Measurements from ENCODE around the gene FAM53A.
A peak's percentile ranks its signal among the peaks of the same experiment; 100 is the strongest.

The FAM53A gene, protein sequence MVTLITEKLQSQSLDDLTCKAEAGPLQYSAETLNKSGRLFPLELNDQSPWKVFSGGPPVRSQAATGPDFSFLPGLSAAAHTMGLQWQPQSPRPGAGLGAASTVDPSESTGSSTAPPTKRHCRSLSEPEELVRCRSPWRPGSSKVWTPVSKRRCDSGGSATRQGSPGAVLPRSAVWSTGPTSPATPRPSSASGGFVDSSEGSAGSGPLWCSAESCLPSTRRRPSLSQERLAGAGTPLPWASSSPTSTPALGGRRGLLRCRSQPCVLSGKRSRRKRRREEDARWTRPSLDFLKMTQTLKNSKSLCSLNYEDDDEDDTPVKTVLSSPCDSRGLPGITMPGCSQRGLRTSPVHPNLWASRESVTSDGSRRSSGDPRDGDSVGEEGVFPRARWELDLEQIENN

DNA sequence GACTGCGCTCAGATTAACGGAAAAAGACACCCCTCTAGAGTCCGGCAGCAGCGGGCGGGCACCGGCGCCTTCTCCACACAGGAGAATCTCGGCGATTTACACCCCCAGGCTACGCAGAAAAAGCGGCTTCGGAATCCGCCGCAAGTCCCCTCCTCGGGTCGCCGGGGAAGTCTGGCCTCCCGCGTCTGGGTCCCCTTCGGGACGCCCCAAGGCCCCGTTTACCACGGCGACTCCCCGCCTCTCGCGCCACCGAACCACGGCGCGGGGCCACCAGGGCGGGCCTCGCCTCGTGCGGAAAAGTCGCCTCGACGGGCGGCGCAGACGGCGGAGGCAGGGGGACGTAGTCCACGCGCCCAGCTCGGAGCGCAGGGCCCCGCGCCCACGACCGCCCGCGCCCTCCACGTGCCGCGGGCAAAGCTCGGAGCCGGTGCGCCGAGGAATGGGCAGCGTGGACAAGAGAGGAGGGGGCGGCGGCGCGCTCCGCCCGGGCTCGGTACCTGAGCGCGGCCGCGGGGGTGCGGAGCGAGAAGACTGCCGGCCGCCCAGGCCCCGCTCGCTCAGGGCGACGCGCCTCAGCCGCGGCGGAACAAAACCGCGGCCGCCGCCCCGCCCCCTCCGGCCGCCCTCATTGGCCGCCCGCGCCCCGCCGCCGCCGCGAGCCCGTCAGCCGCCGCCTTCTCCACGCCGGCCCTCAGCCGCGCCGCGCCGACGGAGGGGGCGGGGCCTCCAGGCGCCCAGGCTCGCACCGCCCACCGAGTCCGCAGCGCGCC lies at the start of gene FAM53A:
Gene FAM53A (minus strand): TSS at position 578 of the 770 bp plus-strand sequence. CDS start 15,572 bp downstream, outside the sequence.
- DNase-seq, result peak in 1 of 2 donors; percentile 46

DNA sequence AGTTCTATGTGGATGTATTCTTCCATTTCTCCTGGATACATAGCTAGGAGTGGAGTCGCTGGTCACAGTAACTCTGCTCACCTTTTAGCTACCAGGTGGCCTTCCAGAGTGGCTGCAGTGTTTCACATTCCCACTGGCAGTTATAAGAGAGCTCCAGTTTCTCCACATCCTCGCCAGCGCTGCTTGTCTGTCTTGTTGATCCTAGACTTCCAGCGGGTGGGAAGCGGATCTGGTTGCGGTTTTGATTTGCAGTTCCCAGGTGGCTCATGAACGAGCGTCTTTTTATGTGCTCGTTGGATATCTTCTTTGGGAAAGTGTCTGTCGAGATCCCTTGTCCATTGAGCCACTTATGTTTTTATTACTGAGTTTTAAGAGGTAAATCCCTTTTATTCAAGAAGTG lies 48.8 kb upstream of the FAM53A start:
- no peak for DNase-seq

DNA sequence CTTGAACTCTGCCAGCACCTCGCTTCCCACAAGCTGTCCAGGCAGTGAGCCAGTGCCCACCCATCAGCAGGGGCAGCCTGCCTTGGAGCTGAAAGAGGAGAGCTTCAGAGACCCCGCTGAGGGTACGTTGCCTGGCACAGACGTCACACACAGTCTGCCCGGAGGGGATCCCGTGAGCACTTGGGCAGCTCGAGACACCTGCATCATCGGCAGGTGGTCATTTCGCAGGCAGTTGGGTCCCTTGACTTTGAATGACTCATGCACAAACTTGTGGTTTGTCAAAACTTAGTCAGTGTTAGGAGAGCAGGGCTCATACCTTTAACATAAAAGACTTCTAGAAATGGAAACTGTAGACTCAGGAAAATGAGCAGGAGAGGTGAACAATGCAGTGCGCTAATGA lies 47.1 kb upstream of the FAM53A start:
- no peak for DNase-seq

DNA sequence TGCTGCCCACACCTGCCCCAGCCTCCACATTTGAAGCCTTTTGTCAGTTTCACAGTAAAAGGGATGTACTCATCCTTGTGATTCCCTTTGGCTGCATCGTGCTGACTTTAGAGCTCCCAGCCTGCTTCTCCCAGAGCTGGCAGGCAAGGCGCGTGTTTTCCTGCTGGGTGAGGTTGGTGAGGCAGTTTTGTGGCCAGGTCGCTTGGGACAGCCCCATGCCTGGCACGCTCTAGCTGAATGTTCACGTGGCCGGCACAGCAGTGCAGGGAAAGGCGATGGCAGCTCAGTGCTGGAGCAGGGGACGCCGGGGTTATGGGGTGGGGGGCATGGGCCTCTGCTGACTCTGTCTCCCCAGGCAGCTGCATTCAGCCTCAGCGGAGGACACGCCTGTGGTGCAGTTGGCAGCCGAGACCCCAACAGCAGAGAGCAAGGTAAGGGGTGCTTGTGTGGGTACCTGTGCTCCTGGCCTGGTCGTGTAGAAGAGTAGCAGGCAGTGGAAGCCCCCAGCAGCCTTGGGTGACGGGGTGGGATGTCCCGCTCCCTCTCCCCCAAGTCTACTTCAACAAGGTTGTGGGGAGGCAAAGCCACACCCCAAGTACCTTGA lies 46.5 kb upstream of the FAM53A start:
- no peak for DNase-seq

DNA sequence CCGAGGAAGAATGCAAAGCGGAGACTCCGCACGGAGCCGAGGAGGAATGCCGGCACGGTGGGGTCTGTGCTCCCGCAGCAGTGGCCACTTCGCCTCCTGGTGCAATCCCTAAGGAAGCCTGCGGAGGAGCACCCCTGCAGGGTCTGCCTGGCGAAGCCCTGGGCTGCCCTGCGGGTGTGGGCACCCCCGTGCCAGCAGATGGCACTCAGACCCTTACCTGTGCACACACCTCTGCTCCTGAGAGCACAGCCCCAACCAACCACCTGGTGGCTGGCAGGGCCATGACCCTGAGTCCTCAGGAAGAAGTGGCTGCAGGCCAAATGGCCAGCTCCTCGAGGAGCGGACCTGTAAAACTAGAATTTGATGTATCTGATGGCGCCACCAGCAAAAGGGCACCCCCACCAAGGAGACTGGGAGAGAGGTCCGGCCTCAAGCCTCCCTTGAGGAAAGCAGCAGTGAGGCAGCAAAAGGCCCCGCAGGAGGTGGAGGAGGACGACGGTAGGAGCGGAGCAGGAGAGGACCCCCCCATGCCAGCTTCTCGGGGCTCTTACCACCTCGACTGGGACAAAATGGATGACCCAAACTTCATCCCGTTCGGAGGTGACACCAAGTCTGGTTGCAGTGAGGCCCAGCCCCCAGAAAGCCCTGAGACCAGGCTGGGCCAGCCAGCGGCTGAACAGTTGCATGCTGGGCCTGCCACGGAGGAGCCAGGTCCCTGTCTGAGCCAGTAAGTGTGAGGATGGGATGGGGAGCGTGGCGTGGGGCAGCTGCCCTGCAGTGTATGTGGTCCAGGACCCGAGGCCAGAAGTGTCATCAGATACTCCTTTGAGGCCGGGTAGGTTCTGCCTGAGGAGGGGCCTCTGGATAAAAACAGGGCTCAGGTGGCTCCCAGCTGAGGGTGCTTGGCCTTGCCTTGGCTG lies 44.2 kb upstream of the FAM53A start:
- DNase-seq, result no peak

DNA sequence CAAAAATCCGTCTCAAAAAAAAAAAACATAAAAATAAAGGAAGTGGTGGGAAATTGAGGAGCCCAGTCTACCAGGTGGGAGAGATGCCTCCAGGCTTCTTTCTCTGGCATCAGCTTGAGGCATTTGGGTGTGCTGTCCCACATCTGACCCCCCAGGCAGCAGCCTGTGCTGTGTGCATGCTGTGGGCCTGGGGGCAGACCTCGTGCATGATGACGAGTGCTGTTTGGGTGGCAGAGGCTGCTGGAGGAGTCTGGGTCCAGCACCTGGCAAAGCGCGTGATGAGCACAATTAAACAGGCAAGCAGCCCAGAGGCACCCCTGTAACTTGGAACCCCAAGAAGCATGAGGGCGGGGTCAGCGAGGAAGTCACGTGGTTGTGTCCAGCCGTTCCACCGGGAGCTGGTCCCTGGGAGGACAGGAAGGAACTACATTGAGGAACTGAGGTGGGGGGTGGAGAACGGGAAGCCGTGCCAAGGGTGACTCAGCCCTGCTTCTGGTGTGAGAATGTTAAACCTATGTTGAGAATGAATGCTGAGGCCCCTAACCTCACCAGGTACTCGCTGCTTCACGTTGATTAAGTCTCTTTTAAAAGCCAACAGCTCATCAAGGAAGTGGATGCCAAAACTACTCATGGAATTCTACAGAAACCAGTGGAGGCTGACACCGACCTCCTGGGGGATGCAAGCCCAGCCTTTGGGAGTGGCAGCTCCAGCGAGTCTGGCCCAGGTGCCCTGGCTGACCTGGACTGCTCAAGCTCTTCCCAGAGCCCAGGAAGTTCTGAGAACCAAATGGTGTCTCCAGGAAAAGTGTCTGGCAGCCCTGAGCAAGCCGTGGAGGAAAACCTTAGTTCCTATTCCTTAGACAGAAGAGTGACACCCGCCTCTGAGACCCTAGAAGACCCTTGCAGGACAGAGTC lies 43.3 kb upstream of the FAM53A start:
- DNase-seq, result peak in 1 of 2 donors; percentile 90

DNA sequence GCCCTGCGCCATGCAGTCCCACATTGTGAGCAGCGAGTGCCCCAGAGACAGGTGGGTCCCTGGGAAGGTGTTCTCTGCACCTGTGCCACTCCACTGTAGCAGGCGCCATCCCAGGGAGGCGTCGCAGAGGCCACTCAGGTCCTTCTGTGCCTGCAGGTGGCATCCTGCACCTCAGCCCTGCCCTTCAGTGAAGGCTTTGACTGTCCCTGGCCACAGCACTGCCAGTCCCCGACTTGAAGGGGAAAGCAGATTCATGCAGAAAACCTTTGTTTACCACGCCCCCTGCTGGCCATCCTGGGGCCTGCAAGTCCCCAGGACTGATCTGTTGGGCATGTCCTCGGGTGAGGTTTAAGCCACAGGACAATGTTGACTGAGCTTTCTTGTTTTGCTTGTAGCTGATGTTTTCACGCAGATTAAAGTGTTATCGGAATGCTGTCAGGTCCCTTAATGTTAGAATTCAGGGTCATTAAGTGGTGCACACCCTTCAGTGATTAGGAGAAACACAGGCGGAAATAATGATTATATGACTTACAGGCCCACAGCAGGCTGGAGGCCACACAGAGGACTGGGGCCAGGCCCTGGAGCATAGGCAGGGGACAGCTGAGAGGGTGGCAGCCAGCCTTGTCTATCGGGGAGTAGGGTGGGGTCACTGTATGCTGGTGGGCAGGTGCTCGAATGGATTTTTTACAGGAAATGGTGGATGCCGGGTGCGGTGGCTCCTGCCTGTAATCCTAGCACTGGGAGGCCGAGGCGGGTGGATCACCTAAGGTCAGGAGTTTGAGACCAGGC lies 42.2 kb upstream of the FAM53A start:
- peak; percentile 64 to 73 for DNase-seq

DNA sequence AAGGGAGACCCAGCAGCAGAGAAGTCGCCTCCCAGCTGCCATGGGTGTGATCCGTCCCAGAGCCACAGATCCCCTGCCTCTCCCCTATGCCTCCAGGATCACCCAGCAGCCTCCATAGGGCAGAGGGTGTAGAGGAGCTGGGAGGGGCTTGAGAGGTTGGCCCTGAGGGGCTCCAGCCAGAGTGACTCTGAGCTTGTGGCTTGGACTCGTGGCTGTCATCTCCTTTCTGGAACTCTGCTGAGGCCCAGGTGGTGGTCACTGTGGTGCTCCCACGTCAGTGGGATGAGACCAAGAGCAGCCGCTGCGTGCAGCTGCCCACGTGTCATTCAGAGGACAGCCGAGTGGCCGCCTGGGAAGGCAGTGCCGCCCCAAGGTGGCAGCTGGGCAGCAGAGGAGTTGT lies 41.4 kb upstream of the FAM53A start:
- no peak for DNase-seq

DNA sequence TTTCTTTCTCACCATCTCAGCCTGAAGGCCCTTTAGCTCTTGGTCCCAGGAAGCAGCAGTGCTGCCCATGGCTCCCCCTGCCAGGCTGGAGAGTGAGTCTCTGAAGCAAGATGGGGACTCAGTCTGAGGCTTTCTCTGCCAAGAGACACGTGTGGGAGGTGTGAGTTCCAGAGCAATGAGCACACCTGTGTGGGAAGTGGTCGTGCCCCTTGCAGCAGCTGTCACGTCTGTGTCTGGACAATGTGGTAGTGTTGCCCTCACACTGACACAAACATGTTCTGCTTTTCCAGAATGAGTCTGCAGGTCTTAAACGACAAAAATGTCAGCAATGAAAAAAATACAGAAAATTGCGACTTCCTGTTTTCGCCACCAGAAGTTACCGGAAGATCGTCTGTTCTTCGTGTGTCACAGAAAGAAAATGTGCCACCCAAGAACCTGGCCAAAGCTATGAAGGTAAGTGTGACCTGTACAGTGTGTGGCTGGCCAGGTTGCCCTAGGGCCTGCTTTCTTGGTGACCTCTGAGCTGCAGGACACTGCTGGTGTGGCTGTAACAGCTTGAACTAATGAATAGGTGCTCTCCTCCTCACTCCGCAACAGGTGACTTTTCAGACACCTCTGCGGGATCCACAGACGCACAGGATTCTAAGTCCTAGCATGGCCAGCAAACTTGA lies 39.2 kb upstream of the FAM53A start:
- DNase-seq, result peak; percentile 30 to 68

DNA sequence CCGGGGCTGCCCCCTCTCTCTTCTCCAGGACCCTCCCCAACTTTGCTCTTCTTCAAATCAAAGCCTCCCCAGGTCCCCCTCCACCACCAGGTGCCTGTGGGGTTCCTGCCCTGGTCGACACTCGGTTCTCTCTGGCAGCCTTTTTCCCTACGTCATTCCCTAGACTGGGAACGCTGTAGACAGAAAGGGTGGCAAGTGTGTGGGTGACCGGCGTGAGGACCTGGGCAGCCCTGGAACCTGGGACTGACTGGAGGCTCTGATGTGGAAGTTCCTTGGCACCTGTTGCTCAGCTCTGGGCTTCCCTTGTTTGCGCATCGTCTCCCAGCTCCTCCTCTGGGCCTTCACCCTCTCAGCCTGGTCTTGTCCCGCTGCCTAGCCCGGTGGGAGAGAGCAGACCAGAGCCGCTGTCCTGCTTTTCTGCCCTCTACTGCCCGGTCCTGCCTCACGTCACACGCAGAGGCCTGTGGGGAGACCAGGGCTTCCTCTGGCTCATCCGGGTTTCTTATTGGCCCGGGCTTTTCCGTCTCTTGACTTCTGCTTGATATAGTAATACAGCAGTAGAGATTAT lies 38.5 kb upstream of the FAM53A start:
- no peak for DNase-seq

DNA sequence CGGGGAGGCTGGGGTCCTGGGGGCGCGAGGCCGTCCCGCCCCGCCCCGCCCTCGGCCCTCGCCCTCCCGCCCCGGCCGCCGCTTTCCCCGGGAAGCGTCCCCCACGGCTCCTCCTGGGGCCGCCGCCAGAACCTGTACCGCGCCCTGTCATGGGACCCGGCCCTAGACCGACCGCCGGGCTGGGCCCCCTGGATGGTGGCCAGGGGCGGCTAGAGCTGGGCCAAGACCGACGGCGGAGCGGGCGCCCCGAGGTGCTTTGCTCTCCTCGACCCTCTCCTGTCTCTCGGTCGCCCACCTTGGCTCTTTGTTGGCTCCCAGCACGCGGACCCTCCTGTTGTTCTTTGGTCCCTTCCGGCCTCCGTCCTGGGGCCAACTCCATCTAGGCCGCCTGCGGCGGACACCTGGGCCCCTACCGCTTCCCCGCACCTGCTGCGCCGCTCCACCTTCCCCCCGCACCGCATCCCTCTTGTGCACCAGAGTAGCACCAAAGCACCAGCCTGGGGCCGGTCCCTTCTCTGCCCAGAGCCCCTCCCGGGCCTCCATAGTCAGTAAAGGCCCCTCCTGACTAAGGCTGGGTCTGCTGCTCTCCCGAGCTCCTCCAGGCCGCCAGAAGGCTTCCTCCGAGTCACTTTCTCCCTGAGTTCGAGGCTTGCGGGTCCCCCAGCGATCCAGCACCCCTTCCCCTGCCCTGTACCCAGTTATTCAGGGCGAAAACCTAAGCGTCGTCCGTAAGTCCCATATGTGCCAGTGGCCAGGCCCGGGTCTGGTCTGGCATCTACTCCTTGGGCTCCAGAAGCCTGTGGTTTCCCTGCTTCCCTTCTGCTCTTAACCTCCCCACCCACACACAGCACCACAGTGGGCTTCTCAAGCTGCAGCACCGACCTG lies 37.8 kb upstream of the FAM53A start:
- DNase-seq, result no peak

DNA sequence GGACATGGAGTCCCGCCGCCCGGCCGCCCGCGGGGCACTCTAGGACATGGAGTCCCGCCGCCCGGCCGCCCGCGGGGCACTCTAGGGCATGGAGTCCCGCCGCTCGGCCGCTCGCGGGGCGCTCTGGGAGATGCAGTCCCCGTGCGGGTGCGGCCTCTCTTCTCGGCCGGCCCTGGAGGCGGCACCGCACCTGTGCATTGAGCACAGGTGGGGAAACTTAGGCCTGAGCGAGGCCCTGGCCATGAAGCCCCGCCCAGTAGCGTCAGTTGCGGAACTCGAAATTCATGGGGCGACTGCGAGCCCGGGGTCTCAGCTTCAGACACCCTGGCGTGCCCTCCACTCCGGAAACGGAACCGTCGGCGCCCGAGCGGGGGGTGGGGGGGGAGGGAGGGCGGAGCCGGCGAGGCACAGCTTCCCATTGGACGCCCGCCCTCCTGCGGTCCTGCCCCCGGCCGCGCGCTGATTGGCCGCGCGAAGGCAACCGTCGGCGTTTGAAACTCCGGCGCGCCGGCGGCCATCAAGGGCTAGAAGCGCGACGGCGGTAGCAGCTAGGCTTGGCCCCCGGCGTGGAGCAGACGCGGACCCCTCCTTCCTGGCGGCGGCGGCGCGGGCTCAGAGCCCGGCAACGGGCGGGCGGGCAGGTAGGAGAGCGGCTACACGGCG lies 37.0 kb upstream of the FAM53A start, which contains the start of the genes TACC3 and TMEM129:
Gene TACC3 (plus strand): TSS at position 519 of the 663 bp plus-strand sequence. CDS start 1,901 bp downstream, outside the sequence.
Gene TMEM129 (minus strand): TSS at position 321 of the 663 bp plus-strand sequence. CDS start 486 bp downstream, outside the sequence.
- peak; percentile 83 to 86 for DNase-seq

DNA sequence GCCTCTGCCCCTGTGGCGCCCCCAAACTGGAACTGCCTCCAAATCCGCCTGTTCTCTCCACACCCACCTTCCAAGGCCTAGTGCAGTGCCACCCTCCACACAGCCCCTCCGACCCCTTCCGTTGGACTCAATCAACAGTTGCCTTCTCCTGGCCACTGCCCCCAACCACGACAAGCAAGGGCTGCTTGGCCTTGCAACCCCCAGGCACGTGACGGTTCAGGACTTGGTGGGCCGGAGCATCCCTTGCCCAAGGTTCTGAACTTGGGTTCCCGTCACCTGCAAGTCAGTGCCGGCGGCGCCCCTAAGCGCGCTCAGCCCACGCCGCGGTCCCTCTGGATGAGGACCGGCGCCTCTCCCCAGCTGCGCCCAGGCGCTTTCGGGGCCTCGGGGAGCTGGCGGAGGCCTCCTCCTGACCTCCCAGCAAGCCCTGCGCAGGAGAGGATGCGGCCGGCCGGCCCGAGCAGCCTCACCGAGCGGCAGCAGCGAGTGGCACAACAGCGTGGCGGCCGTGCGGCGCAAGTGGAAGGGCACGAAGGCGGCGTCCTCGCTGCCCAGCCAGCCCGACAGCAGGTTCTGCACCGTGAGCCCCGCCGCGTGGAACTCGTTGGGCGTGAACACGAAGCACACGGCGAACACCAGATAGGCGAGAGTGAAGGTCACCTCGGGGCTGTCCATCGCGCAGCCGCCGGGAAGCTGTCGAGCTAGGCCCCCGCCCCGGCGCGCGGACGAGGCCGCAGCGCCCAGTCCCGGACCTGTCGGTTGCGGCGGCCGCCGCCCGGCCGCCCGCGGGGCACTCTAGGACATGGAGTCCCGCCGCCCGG lies 36.3 kb upstream of the FAM53A start:
- peak in 1 of 2 donors; percentile 16 for DNase-seq

DNA sequence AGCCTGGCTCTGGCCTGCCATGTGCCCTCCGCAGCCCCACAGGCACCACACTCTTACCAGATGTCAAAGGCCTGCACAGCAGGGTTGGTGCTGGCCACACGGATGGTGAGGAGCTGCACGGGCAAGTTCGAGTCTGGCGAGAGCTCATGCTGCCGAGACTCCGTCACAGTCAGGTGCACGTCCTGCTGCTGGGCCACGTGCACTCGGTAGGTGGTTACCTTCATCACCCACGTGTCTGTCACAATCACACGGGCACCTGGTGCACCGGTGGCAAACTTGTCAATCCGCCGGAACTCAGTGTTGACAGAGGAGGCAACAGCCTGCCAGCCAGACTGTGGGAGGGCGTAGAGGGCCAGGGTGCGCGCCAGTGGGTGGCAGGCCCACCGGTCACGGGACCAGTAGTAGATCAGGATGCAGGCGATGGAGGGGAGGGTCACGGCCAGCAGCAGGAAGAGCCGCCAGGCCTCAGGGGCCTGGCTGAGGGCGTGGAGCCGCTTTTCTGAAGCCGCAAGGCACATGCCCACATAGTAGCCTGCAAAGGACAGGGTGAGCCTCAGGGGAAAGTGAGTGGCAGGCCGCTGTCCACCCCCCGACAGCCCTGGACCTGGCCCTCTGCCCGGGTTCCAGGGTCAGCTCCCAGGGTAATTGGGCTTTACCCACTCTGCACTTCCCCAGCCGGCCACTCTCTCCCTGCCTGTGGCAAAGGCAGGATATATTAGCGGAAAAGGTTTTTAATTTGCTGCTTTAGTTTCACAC lies 34.2 kb upstream of the FAM53A start:
- no peak for DNase-seq

DNA sequence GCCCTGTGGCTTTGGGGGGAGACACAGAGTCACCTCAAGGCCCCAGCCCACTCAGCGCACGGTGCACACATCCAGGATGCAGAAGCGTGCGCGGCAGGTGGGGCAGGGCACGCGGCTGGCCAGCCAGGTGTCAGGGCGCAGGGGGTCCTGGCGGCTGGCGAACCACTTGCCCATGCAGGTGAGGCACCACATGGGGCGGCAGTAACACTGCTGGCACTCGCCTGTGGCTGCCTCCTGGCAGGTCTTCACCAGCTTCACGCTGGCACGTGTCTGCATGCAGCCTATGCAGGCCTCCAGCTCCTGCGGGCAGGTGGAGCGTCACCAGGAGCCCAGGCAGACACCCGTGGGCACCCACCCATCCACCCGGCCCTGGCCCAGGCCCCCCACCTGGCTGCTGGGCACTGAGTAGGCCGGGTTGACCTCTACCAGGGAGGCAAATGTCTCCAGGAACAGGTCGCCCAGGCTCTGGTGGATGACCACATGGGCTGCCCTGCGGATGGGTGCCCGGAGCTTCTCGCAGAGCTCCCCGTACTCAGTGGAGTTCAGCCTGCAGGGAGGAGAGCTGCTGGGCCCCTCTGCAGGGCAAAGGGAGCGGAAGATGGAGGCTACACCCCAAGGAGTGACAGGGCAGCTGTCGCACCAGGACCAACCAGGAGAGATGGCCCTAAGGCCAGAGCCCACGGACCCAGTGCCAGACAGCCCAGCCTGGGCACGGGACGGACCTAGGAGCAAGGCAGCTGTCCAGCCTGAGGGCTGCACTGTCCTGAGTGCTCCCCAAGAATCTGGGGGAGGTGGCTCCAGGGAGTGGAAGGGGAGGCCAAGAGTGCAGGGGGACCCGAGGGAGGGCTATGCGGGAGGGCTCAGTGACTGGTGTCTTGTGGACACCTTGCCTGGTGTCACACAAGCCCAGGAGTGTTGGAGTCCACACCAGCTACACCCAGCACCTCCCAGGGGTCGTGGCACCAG lies 33.3 kb upstream of the FAM53A start:
- no peak for DNase-seq

All from bone marrow (tissue), 2 donors.